Esophagus squamous epithelium (tissue), 4 donors: ENCODE measurements around the gene DNAH9.

Source experiments
- POLR2A ChIP-seq, 4 donors: fragments of 450-650 bp; IDR thresholded peaks; one replicate each; pipeline ENCODE4 v1.6.1; 2017; ENCODE audit warnings: antibody characterized with exemption in 4 of 4, mild to moderate bottlenecking in 4 of 4, moderate library complexity in 3 of 4
- TF ChIP-seq, protein P1 (sequence below), 6 experiments: fragments of 450-650 bp in 4 of 6; fragments of 200-600 bp in 2 of 6; sonication (generic) in 2 of 6; IDR thresholded peaks; one replicate each; pipeline ENCODE4 v1.5.1; 2016 to 2019; ENCODE audit warnings: antibody characterized with exemption in 6 of 6, mild to moderate bottlenecking in 4 of 6, moderate library complexity in 4 of 6

DNA sequence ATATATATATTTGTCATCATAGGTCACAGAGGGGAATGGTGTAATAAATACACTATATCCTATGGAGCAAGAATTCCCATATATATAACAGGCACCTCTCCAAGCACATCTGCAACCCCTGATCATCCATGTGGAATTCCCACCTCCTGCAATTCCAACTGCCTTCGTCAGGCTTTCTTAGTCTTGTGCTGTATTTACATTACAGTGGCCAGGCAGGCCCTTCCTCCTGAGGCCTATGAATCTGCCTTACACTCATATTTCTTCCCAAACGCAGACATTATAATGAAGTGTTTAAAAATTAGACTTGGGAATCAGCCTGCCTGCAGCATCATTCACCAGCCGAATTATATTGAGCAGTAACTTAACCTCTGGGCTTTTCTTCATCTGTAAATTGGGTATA lies 19.3 kb upstream of the DNAH9 start:
- TF ChIP-seq, protein P1, sequence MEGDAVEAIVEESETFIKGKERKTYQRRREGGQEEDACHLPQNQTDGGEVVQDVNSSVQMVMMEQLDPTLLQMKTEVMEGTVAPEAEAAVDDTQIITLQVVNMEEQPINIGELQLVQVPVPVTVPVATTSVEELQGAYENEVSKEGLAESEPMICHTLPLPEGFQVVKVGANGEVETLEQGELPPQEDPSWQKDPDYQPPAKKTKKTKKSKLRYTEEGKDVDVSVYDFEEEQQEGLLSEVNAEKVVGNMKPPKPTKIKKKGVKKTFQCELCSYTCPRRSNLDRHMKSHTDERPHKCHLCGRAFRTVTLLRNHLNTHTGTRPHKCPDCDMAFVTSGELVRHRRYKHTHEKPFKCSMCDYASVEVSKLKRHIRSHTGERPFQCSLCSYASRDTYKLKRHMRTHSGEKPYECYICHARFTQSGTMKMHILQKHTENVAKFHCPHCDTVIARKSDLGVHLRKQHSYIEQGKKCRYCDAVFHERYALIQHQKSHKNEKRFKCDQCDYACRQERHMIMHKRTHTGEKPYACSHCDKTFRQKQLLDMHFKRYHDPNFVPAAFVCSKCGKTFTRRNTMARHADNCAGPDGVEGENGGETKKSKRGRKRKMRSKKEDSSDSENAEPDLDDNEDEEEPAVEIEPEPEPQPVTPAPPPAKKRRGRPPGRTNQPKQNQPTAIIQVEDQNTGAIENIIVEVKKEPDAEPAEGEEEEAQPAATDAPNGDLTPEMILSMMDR (IDR thresholded peaks at IDR 0.05): no peak
- TF ChIP-seq POLR2A (IDR thresholded peaks at IDR 0.05): no peak
